Activated CD8-positive, alpha-beta memory T cell treated with anti-CD3 and anti-CD28 coated beads, Interleukin-2, amount 50 U/mL, for 1 hour (primary cell): ENCODE measurements around the gene UVRAG.
"Not testable (repeated sequence)": the region's sequence is repeated elsewhere in the genome, so short reads cannot be mapped to it uniquely, and the experiment has no call there.

ENCODE experiments used
- DNase-seq: peaks from one replicate; pipeline ENCODE4 v3.0.0-alpha.2; 2020; ENCODE audit errors: extremely low read depth

The UVRAG gene

DNA sequence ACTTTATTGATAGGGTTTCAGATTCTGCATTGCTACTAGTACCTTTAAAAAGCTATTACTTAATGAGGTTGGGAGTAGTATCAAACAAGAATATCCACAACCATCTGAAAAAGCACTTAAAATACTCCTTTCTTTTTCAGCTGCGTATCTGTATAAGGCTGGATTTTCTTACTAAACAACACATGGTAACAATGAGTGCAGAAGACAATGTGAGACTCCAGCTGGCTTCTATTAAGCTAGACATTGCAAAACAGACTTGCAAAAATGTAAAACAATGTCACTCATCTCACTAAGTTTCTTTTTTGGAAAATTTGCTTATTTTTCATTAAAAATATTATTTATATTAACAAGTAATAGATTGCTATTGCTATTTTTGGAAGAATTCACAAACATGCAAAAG, 258.7 kb downstream of the UVRAG start:
- DNase-seq, result no peak

- no peak for DNase-seq
Measured at GRCh38 chr11:76074148-76075095, 259.4 kb downstream of the UVRAG start.

GRCh38 chr11:76075716-76076115, 260.7 kb downstream of the UVRAG start:
- no peak for DNase-seq

GRCh38 chr11:76076253-76076652, 261.2 kb downstream of the UVRAG start:
- not testable (repeated sequence) for DNase-seq

- DNase-seq, result no peak
Measured at GRCh38 chr11:76076749-76077148, 261.7 kb downstream of the UVRAG start.

- no peak for DNase-seq
Measured at GRCh38 chr11:76077575-76078150, 262.7 kb downstream of the UVRAG start.

- not testable (repeated sequence) for DNase-seq
Measured at GRCh38 chr11:76081084-76081483, 266.1 kb downstream of the UVRAG start.

DNA sequence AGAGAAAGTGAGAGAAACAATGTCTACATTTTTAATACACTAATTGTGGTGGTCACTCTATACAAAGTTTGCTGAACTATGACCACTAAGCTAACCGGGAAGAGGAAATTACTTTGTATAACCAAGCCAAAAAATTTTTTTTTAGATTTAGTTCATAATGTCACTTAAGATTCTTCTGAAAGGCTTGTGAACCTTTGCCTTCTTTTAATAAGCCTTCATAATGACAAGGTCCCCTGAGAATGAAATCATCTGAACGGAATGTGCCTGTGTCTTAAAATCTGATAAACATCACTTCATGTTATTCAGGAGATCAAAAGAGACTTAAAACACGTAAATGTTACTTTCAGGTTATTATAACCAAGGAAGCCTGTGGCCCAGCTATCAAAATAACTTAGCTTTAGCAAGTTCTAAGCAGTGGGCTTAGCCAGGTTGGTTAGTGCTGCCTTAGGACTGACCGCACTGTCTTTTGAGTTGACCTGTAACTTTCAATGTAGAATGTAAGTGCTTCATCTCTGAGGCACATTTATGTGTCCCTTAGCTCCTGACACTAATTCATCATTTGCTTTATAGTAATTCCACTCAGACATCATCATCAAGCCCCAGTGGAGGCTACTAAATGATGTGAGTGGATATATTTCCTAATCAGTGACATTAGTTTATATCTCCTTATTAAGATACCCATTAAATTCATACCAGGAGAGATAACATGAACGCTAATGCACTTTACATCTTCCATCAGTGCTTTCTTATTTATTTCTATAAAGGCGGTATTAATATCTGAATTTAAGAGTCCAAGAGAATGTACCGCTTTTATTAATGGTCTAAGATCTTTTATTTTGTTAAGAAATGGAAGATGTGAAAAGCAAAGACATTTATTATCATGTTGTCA, 268.8 kb downstream of the UVRAG start:
- no peak for DNase-seq

GRCh38 chr11:76085270-76085669, 270.3 kb downstream of the UVRAG start:
- DNase-seq, result no peak

GRCh38 chr11:76086743-76087635, 272.0 kb downstream of the UVRAG start:
- no peak for DNase-seq

- no peak for DNase-seq
Measured at GRCh38 chr11:76087749-76088148, 272.7 kb downstream of the UVRAG start.

DNA sequence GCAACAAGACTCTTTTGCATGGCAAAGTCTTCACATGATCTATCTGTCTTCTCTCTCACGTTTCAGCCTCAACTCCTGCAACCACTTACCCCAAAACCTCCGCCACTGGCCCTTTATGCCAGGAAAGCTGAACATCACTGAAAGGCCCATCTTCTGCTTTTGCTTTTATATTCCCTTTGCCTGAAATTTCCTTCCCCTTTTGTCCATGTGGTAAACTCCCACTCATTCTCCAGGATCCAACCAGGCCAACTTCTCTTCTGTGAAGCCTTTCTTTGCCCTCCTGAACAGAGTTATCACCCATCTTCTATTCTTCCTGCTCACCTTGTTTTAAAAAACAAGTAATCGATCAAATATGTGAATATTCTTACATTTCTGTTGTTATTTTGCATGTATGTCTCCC, 273.5 kb downstream of the UVRAG start:
- no peak for DNase-seq

DNA sequence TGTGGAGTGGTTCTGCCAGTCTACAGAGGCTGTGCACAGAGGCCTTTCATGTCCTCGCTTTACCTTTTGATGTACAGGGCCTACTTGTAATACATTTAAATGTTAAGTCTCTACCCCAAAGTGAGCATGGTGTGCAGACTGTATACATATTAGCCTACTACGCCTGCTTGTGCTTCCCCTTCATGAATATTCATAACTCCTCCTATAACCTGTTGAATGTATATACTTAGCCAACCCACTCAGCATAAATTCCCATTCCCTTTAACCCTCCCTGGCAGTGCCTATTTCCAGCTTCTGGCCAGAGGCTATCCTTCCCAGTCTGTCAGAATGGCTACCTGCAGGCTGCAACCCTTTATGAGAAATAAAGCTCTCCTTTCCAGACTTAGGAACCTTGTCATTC, 275.2 kb downstream of the UVRAG start:
- DNase-seq, result no peak

DNA sequence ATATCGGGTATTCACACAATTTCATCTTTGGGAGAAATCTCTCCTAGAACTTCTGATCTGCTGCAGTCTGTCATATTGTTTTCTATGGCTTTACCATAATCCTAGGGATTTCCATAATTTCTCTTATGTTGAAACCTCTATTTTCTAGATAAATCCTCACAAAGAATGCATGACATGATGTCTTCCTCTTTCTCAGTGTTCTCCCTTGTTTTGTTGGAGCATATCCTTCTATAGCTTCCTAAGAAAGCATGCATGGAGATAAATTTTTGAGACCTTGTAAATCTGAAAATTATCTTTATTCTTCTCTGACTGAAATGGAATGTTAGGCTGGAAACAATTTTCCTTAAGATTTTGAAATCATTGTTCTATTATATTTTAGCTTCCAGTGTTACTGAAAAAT, 275.8 kb downstream of the UVRAG start:
- DNase-seq, result no peak

DNA sequence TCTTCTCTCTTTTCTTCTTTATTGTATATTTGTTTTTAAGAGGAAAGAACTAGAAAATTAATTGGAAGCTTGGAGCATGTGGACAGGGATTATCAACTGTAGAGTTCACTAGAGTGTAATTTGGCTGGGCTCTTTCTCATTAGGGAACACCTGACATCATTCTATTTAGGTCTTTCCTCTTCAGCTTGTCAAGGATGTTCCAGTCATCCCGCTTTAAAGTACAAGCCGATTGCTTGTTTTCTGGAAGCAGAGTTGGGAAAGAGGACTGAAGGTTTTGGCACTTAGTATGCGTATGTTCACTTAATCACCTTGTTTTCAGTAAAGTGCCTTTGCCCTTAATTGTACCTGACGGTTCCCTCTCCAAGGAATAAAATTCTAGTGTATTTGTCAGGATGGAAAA, 279.7 kb downstream of the UVRAG start:
- no peak for DNase-seq

DNA sequence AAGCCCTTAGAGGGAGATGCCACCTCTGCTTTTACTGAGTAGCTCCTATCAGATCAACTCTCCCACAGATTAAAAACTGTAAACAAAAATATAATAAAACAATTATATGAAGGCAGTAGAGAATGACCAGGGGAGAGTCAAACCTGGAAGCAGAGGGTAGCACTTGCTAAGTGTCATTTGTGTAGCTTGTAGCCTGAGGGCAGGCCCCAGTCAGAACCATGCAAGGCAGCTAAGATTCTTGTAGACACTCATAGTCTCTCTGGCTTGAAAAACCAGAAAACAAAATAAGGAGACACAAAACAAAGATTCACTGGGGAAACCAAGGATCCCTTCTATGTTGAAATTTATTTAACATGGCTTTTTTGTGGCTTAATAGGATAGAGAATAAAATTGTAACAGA, 280.9 kb downstream of the UVRAG start:
- DNase-seq, result no peak

DNA sequence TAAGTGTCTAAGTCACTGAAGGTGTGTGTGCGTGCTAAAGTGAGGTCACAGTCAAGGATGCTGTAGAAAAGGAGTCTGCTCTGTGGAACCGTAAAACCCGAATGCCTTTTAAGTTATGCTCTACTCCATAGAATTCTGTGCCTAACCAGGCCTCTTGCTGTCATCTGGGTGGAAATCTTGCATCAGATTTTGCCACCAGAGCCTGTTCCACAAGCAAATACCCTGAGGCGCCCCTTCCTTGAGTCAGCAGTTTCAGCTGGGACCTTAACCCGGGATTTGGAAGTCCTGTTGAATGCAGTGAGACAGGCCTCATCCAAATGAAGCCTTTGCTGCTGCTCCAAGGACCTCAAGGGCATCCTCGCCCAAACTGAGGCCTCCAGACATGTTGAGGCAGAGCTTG, 281.5 kb downstream of the UVRAG start:
- no peak for DNase-seq

DNA sequence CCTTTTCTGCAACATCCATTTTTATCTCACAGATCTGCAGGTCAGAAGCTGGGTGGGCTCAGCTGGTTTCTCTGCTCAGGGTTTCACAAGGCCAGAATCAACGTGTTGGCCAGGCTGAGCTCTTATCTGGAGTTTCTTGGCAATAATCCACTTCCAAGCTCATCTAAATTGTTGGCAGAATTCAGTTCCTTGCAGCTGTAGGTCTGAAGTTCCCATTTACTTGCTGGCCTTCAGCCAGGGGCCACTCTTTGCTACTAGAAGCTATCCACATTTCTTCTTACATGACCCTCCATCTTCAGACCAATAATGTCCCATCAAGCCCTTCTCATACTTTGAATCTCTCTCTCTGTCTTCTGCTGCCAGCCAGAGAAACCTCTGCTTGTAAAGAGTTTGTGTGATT, 287.8 kb downstream of the UVRAG start:
- DNase-seq, result no peak

GRCh38 chr11:76103460-76103859, 288.4 kb downstream of the UVRAG start:
- no peak for DNase-seq

DNA sequence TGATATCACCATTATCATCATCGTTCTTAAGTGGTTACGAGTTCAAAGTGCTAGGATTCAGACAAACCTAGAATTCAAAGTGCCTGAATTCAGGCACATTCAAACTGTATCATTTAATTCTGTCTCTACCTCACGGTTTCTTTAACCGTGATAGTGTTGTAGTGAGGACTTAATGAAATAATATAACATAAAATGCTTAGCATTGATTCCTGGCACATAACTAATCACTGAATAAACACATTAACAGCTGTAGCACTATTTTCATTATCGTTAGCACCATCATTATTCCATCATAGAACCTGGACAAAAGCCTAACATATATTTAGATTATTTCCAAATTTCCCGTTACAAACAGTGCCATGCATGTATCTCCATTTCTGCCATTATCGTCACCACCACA, 289.3 kb downstream of the UVRAG start:
- no peak for DNase-seq

- DNase-seq, result no peak
Measured at GRCh38 chr11:76105637-76106036, 290.6 kb downstream of the UVRAG start.
